Liver (tissue), 9 donors: ENCODE measurements around the gene NME1. TPM values are rescaled to one million over a fixed set of nuclear protein-coding genes. Genes with fewer than 3 reads are reported as not detected.

ENCODE experiments used
- DNase-seq: peaks from one replicate; pipeline ENCODE4 v3.0.0-alpha.2; 2017; ENCODE audit warnings: low spot score
- H3K27ac ChIP-seq, 2 donors: one replicate each; pipeline ENCODE4 v1.7.0; 2013; ENCODE audit warnings: inconsistent platforms in 2 of 2, low read length in 2 of 2, control low read depth in 1 of 2, low read depth in 1 of 2, mild to moderate bottlenecking in 1 of 2
- H3K27me3 ChIP-seq, 4 donors: one replicate each; pipeline versions ENCODE4 v1.6.1 to v1.7.0; 2013; ENCODE audit warnings: low read length in 3 of 4, inconsistent platforms in 1 of 4, mild to moderate bottlenecking in 1 of 4, moderate library complexity in 1 of 4; ENCODE audit not compliant: control insufficient read depth in 4 of 4, insufficient read depth in 4 of 4
- H3K36me3 ChIP-seq, 4 donors: one replicate each; pipeline versions ENCODE4 v1.6.1 to v1.7.0; 2013; ENCODE audit warnings: low read length in 3 of 4, mild to moderate bottlenecking in 3 of 4, low read depth in 1 of 4, moderate library complexity in 1 of 4; ENCODE audit not compliant: control insufficient read depth in 4 of 4, insufficient read depth in 3 of 4
- H3K4me1 ChIP-seq, 4 donors: one replicate each; pipeline versions ENCODE4 v1.6.1 to v1.7.0; 2013; ENCODE audit warnings: low read length in 3 of 4, mild to moderate bottlenecking in 3 of 4, moderate library complexity in 1 of 4; ENCODE audit not compliant: control insufficient read depth in 4 of 4, insufficient read depth in 4 of 4
- H3K4me3 ChIP-seq, 3 donors: one replicate each; pipeline versions ENCODE4 v1.6.1 to v1.7.0; 2013; ENCODE audit warnings: low read length in 3 of 3, control low read depth in 1 of 3, low read depth in 1 of 3, mild to moderate bottlenecking in 1 of 3
- H3K9ac ChIP-seq, 2 donors: one replicate each; pipeline ENCODE4 v1.7.0; 2013; ENCODE audit warnings: low read length in 2 of 2, mild to moderate bottlenecking in 2 of 2, moderate library complexity in 2 of 2, control low read depth in 1 of 2, low read depth in 1 of 2
- H3K9me3 ChIP-seq, 4 donors: one replicate each; pipeline versions ENCODE4 v1.6.1 to v1.7.0; 2013; ENCODE audit warnings: low read length in 3 of 4; ENCODE audit not compliant: control insufficient read depth in 4 of 4
- EGR1 ChIP-seq, 2 donors: IDR thresholded peaks; 2 replicates each; pipeline ENCODE4 v1.6.1; 2016 to 2018; ENCODE audit warnings: antibody characterized with exemption in 2 of 2, low read depth in 2 of 2
- FOXA1 ChIP-seq: IDR thresholded peaks from 2 replicates; pipeline ENCODE4 v1.6.1; 2016; ENCODE audit warnings: antibody characterized with exemption
- FOXA2 ChIP-seq: IDR thresholded peaks from 2 replicates; pipeline ENCODE4 v1.6.1; 2016; ENCODE audit warnings: antibody characterized with exemption
- GABPA ChIP-seq, 2 donors: IDR thresholded peaks in 1 of 2; conservative IDR thresholded peaks in 1 of 2; 2 replicates each; pipeline ENCODE4 v1.6.1; 2016; ENCODE audit warnings: antibody characterized with exemption in 2 of 2, mild to moderate bottlenecking in 1 of 2, moderate library complexity in 1 of 2
- HNF4A ChIP-seq, 2 donors: conservative IDR thresholded peaks; 2 replicates each; pipeline ENCODE4 v1.6.1; 2016; ENCODE audit warnings: antibody characterized with exemption in 2 of 2, mild to moderate bottlenecking in 2 of 2
- HNF4G ChIP-seq: IDR thresholded peaks from 2 replicates; pipeline ENCODE4 v1.6.1; 2016; ENCODE audit warnings: antibody characterized with exemption
- JUND ChIP-seq, 2 donors: IDR thresholded peaks; 2 replicates each; pipeline ENCODE4 v1.6.1; 2016; ENCODE audit warnings: antibody characterized with exemption in 2 of 2
- NR2F2 ChIP-seq: IDR thresholded peaks from 2 replicates; pipeline ENCODE4 v1.6.1; 2016; ENCODE audit warnings: antibody characterized with exemption
- RAD21 ChIP-seq, 2 donors: IDR thresholded peaks; 2 replicates each; pipeline ENCODE4 v1.6.1; 2016; ENCODE audit warnings: antibody characterized with exemption in 2 of 2, mild to moderate bottlenecking in 2 of 2
- RXRA ChIP-seq, 2 donors: IDR thresholded peaks; 2 replicates each; pipeline ENCODE4 v1.6.1; 2017 to 2018; ENCODE audit warnings: antibody characterized with exemption in 2 of 2, mild to moderate bottlenecking in 1 of 2
- SP1 ChIP-seq: IDR thresholded peaks from 2 replicates; pipeline ENCODE4 v1.6.1; 2018; ENCODE audit warnings: antibody characterized with exemption, mild to moderate bottlenecking
- TAF1 ChIP-seq: conservative IDR thresholded peaks from 2 replicates; pipeline ENCODE4 v1.6.1; 2016; ENCODE audit warnings: antibody characterized with exemption, mild to moderate bottlenecking
- YY1 ChIP-seq: IDR thresholded peaks from 2 replicates; pipeline ENCODE4 v1.6.1; 2016; ENCODE audit warnings: antibody characterized with exemption, mild to moderate bottlenecking
- WGBS: extraction: QIAGEN DNeasy Blood & Tissue Kit; methylation state at CpG from one replicate; pipeline ENCODE4 v1.1.7; 2013; 5-methylcytosine and 5-hydroxymethylcytosine counted together
- polyA plus RNA-seq, 2 donors: library from polyadenylated mRNA; stranded (reverse) in 1 of 2; unstranded in 1 of 2; fragments of 200-250 nt in 1 of 2; fragments of >200 nt in 1 of 2; fragmentation: Nextera tagmentation in 1 of 2; extraction: Ambion mirVana in 1 of 2; gene quantifications; one replicate each; pipeline versions ENCODE4 v1.2.1 to v1.2.3, GENCODE V29; 2013 to 2015
- total RNA-seq, 2 donors: library from RNA; depleted of rRNA; stranded (reverse); fragments of >200 nt; gene quantifications; one replicate each; pipeline ENCODE4 v1.2.3, GENCODE V29; 2014
- TF ChIP-seq, protein P1 (sequence below): IDR thresholded peaks from 2 replicates; pipeline ENCODE4 v1.6.1; 2016; ENCODE audit warnings: antibody characterized with exemption
- TF ChIP-seq, protein P2 (sequence below): IDR thresholded peaks from 2 replicates; pipeline ENCODE4 v1.6.1; 2016; ENCODE audit warnings: antibody characterized with exemption
- TF ChIP-seq, protein P3 (sequence below): IDR thresholded peaks from 2 replicates; pipeline ENCODE4 v1.6.1; 2016; ENCODE audit warnings: antibody characterized with exemption, mild to moderate bottlenecking
- TF ChIP-seq, protein P4 (sequence below): fragments of 150-350 bp; IDR thresholded peaks from 2 replicates; pipeline ENCODE4 v1.5.1; 2017; ENCODE audit warnings: improper control_type of control experiment, low read depth, low read length; ENCODE audit not compliant: missing input control
- TF ChIP-seq, protein P5 (sequence below): IDR thresholded peaks from 2 replicates; pipeline ENCODE4 v1.6.1; 2016; ENCODE audit warnings: antibody characterized with exemption
- donor health status: healthy.
- donor health status: healthy.
- donor health status: healthy.
- donor health status: healthy.
- donor health status: healthy.

NME1 gene
- total and polyA plus RNA-seq, 4 donors = 26.7 to 97.3 (median 57.4) TPM

DNA sequence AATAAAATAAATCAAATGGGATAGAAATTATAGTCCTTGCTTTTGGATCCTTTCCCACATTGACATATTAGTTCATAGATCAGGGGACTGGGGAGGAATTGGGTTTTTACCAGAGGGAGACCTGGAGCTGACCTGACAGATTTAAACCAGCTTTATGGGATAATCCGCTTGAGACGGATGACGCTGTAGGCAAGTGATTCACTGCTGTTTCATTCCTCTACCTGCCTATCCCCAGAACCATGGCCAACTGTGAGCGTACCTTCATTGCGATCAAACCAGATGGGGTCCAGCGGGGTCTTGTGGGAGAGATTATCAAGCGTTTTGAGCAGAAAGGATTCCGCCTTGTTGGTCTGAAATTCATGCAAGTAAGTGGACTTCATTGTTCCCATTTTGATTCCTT lies 2.1 kb downstream of the NME1 start:
- Histone ChIP-seq H3K36me3 (peaks cover 0 to 16% (median 8%) of the 10 kb centered on the region in 4 donors), H3K9me3 (no peaks in the 10 kb centered on the region), H3K4me1 (peaks cover 0 to 18% (median 10%) of the 10 kb centered on the region in 4 donors), H3K9ac (no peak overlapping the region), H3K27me3 (no peaks in the 10 kb centered on the region), H3K27ac (no peak overlapping the region), H3K4me3 (no peak overlapping the region)
- TF ChIP-seq RXRA (IDR thresholded peaks at IDR 0.05) = no peak
- no peak for TF ChIP-seq SP1
- TF ChIP-seq TAF1 = no peak
- no peak for TF ChIP-seq RAD21 (IDR thresholded peaks at IDR 0.05)
- no peak for TF ChIP-seq YY1
- no peak for TF ChIP-seq HNF4A (conservative IDR thresholded peaks at IDR 0.05)
- TF ChIP-seq NR2F2 = no peak
- TF ChIP-seq, protein P1, sequence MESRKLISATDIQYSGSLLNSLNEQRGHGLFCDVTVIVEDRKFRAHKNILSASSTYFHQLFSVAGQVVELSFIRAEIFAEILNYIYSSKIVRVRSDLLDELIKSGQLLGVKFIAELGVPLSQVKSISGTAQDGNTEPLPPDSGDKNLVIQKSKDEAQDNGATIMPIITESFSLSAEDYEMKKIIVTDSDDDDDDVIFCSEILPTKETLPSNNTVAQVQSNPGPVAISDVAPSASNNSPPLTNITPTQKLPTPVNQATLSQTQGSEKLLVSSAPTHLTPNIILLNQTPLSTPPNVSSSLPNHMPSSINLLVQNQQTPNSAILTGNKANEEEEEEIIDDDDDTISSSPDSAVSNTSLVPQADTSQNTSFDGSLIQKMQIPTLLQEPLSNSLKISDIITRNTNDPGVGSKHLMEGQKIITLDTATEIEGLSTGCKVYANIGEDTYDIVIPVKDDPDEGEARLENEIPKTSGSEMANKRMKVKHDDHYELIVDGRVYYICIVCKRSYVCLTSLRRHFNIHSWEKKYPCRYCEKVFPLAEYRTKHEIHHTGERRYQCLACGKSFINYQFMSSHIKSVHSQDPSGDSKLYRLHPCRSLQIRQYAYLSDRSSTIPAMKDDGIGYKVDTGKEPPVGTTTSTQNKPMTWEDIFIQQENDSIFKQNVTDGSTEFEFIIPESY = no peak
- TF ChIP-seq FOXA1 = no peak
- WGBS = 97% methylated on average over 8 of the region's 8 CpGs
- no peak for DNase-seq

DNA sequence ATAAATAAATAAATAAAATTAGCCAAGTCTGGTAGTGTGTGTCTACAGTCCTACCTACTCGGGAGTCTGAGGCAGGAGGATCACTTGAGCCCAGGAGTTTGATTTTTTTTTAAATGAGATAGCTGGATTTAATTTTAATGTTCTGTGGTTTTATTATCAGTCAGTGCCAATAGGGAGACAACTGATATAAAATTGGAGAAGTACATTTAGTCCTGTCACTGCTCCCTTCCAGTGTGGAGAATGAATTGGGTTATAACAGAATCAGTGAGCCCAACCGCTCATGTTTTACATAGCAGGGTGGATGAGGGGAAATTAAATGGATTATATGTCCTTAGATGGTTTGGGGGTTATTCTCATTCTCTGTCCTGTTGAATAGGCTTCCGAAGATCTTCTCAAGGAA lies 6.2 kb downstream of the NME1 start:
- no peak for DNase-seq
- Histone ChIP-seq H3K4me1 (peaks cover 0 to under 1% (median 0%) of the 10 kb centered on the region in 4 donors), H3K27ac (no peak overlapping the region), H3K9ac (no peak overlapping the region), H3K4me3 (no peak overlapping the region), H3K36me3 (peaks cover 4 to 33% (median 19%) of the 10 kb centered on the region in 4 donors), H3K27me3 (no peaks in the 10 kb centered on the region), H3K9me3 (no peaks in the 10 kb centered on the region)
- TF ChIP-seq, protein P2, sequence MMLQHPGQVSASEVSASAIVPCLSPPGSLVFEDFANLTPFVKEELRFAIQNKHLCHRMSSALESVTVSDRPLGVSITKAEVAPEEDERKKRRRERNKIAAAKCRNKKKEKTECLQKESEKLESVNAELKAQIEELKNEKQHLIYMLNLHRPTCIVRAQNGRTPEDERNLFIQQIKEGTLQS = no peak
- TF ChIP-seq HNF4A (conservative IDR thresholded peaks at IDR 0.05) (no peak), JUND (IDR thresholded peaks at IDR 0.05) (no peak), YY1 (no peak), SP1 (no peak), GABPA (IDR thresholded peaks at IDR 0.05 in 1 of 2, conservative IDR thresholded peaks at IDR 0.05 in 1 of 2) (no peak), RAD21 (IDR thresholded peaks at IDR 0.05) (no peak), HNF4G (no peak), RXRA (IDR thresholded peaks at IDR 0.05) (no peak), TAF1 (no peak), NR2F2 (no peak), EGR1 (IDR thresholded peaks at IDR 0.05; ENCODE audit: low read depth in 2 of 2) (no peak), FOXA2 (no peak), FOXA1 (no peak)
- TF ChIP-seq, protein P1 = no peak
- TF ChIP-seq, protein P3, sequence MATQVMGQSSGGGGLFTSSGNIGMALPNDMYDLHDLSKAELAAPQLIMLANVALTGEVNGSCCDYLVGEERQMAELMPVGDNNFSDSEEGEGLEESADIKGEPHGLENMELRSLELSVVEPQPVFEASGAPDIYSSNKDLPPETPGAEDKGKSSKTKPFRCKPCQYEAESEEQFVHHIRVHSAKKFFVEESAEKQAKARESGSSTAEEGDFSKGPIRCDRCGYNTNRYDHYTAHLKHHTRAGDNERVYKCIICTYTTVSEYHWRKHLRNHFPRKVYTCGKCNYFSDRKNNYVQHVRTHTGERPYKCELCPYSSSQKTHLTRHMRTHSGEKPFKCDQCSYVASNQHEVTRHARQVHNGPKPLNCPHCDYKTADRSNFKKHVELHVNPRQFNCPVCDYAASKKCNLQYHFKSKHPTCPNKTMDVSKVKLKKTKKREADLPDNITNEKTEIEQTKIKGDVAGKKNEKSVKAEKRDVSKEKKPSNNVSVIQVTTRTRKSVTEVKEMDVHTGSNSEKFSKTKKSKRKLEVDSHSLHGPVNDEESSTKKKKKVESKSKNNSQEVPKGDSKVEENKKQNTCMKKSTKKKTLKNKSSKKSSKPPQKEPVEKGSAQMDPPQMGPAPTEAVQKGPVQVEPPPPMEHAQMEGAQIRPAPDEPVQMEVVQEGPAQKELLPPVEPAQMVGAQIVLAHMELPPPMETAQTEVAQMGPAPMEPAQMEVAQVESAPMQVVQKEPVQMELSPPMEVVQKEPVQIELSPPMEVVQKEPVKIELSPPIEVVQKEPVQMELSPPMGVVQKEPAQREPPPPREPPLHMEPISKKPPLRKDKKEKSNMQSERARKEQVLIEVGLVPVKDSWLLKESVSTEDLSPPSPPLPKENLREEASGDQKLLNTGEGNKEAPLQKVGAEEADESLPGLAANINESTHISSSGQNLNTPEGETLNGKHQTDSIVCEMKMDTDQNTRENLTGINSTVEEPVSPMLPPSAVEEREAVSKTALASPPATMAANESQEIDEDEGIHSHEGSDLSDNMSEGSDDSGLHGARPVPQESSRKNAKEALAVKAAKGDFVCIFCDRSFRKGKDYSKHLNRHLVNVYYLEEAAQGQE = no peak
- TF ChIP-seq, protein P4, sequence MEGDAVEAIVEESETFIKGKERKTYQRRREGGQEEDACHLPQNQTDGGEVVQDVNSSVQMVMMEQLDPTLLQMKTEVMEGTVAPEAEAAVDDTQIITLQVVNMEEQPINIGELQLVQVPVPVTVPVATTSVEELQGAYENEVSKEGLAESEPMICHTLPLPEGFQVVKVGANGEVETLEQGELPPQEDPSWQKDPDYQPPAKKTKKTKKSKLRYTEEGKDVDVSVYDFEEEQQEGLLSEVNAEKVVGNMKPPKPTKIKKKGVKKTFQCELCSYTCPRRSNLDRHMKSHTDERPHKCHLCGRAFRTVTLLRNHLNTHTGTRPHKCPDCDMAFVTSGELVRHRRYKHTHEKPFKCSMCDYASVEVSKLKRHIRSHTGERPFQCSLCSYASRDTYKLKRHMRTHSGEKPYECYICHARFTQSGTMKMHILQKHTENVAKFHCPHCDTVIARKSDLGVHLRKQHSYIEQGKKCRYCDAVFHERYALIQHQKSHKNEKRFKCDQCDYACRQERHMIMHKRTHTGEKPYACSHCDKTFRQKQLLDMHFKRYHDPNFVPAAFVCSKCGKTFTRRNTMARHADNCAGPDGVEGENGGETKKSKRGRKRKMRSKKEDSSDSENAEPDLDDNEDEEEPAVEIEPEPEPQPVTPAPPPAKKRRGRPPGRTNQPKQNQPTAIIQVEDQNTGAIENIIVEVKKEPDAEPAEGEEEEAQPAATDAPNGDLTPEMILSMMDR = no peak
- TF ChIP-seq, protein P5, sequence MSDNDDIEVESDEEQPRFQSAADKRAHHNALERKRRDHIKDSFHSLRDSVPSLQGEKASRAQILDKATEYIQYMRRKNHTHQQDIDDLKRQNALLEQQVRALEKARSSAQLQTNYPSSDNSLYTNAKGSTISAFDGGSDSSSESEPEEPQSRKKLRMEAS = no peak
- 98% methylated on average over 3 of the region's 3 CpGs for WGBS
